MCF 10A (cell line): ENCODE measurements around the gene SEMA3F. TPM values are rescaled to one million over a fixed set of nuclear protein-coding genes. Genes with fewer than 3 reads are reported as not detected.

ENCODE experiments used
- BruUV-seq: library from RNA; stranded (reverse); fragments of 400-500 nt; replicated peaks from 2 replicates; lab custom pipeline; 2021; lab: Mats Ljungman, UMichigan
- CTCF ChIA-PET: fragments of 300-600 bp; sonication (Branson Sonifier 250); formaldehyde crosslinking; extraction: SDS; loops from one replicate; lab custom pipeline; 2021; ENCODE audit warnings: antibody characterized with exemption, inconsistent platforms; lab: Yijun Ruan, JAX
- POLR2A ChIA-PET: fragments of 300-600, 350-650 bp; sonication (Branson Sonifier 250); formaldehyde crosslinking; extraction: SDS; loops from one replicate; lab custom pipeline; 2020; ENCODE audit warnings: antibody characterized with exemption, inconsistent platforms; lab: Yijun Ruan, JAX
- DNase-seq: peaks from one replicate; pipeline ENCODE4 v3.0.0-alpha.2; 2018; ENCODE audit not compliant: unreplicated experiment
- H3K27ac Mint-ChIP-seq: one replicate; pipeline ENCODE4 v1.8.0; 2022; ENCODE audit warnings: mild to moderate bottlenecking, low read depth, mixed read lengths; ENCODE audit not compliant: unreplicated experiment
- H3K27me3 Mint-ChIP-seq: one replicate; pipeline ENCODE4 v1.8.0; 2022; ENCODE audit warnings: mixed read lengths; ENCODE audit not compliant: insufficient read depth, unreplicated experiment
- H3K36me3 Mint-ChIP-seq: one replicate; pipeline ENCODE4 v1.8.0; 2022; ENCODE audit warnings: mild to moderate bottlenecking, moderate library complexity, mixed read lengths; ENCODE audit not compliant: insufficient read depth, unreplicated experiment
- H3K4me1 Mint-ChIP-seq: one replicate; pipeline ENCODE4 v1.8.0; 2022; ENCODE audit warnings: mixed read lengths; ENCODE audit not compliant: insufficient read depth, unreplicated experiment
- H3K4me3 Mint-ChIP-seq: one replicate; pipeline ENCODE4 v1.8.0; 2022; ENCODE audit warnings: mild to moderate bottlenecking, moderate library complexity, mixed read lengths; ENCODE audit not compliant: unreplicated experiment
- H3K9me3 Mint-ChIP-seq: one replicate; pipeline ENCODE4 v1.8.0; 2022; ENCODE audit warnings: mixed read lengths; ENCODE audit not compliant: unreplicated experiment
- CTCF ChIP-seq: fragments of 200-600 bp; IDR thresholded peaks from one replicate; pipeline ENCODE4 v1.8.0; 2022; ENCODE audit warnings: antibody characterized with exemption, mild to moderate bottlenecking; ENCODE audit not compliant: unreplicated experiment
- intact Hi-C: fragments of 100-400 bp; cut with micrococcal nuclease; formaldehyde crosslinking; loops from 2 replicates; pipeline ENCODE4 v1.14.1; 2022
- total RNA-seq: library from RNA; stranded (reverse); gene quantifications from 2 replicates; pipeline ENCODE4 v1.2.3, GENCODE V29; 2022

Gene SEMA3F
- total RNA-seq, 1 experiment from 2014 or later, result 34.6 TPM

- Mint-ChIP-seq H3K4me3 (peak overlapping the region; percentile 57), H3K36me3 (peaks cover 29% of the 10 kb centered on the region)
- intact Hi-C loops, result no loop called here
Measured at GRCh38 chr3:50164984-50165909, 10.1 kb downstream of the SEMA3F start.

GRCh38 chr3:50165910-50166538 is 10.9 kb downstream of the SEMA3F start:
- Mint-ChIP-seq H3K27ac (peak overlapping the region; percentile 82), H3K4me3 (peak overlapping the region; percentile 41), H3K27me3 (no peaks in the 10 kb centered on the region)

More at GRCh38 chr3:50164984-50165909, 10.1 kb downstream of the SEMA3F start:
- H3K27me3 Mint-ChIP-seq, result no peaks in the 10 kb centered on the region
- ChIA-PET POLR2A (interaction anchor here (0.5 to 3.1 kb wide), 14 partner anchors 7 to 1334 kb away, joined by 3 to 44 read pairs (median 4); partner anchors contain the start of gene DCAF1), CTCF (interaction anchor here (0.6 to 3.9 kb wide), 10 partner anchors 8 to 82 kb away, joined by 3 to 23 read pairs (median 4); no protein-coding TSS in a partner anchor)
- TF ChIP-seq CTCF, result no peak
- no peaks in the 10 kb centered on the region for H3K9me3 Mint-ChIP-seq
- DNase-seq, result peak; percentile 53
- H3K4me1 Mint-ChIP-seq, result peaks cover 77% of the 10 kb centered on the region
- BruUV-seq, result no TSS peak
- peak overlapping the region; percentile 82 for H3K27ac Mint-ChIP-seq

GRCh38 chr3:50166620-50167019 is 11.5 kb downstream of the SEMA3F start:
- peaks cover 15% of the 10 kb centered on the region for H3K36me3 Mint-ChIP-seq
- ChIA-PET CTCF (interaction anchor here (1.0 kb wide), 1 partner anchor 24 kb away, joined by 3 read pairs; no protein-coding TSS in a partner anchor), POLR2A (interaction anchor here (1.4 to 2.3 kb wide), 3 partner anchors 9 to 16 kb away, joined by 5 to 15 read pairs (median 12); no protein-coding TSS in a partner anchor)
- no peaks in the 10 kb centered on the region for H3K27me3 Mint-ChIP-seq
- peak overlapping the region; percentile 39 for H3K4me3 Mint-ChIP-seq
- H3K9me3 Mint-ChIP-seq, result no peaks in the 10 kb centered on the region
- peaks cover 76% of the 10 kb centered on the region for H3K4me1 Mint-ChIP-seq
- peak overlapping the region; percentile 82 for H3K27ac Mint-ChIP-seq
- intact Hi-C loops, result no loop called here
- DNase-seq, result no peak
- no TSS peak for BruUV-seq
- no peak for TF ChIP-seq CTCF

More at GRCh38 chr3:50165910-50166538, 10.9 kb downstream of the SEMA3F start:
- no TSS peak for BruUV-seq
- no peak for TF ChIP-seq CTCF
- H3K4me1 Mint-ChIP-seq, result peaks cover 82% of the 10 kb centered on the region
- peaks cover 21% of the 10 kb centered on the region for H3K36me3 Mint-ChIP-seq
- no peaks in the 10 kb centered on the region for H3K9me3 Mint-ChIP-seq
- POLR2A ChIA-PET, result interaction anchor here (0.5 to 3.1 kb wide), 10 partner anchors 8 to 266 kb away, joined by 3 to 44 read pairs (median 4); no protein-coding TSS in a partner anchor
- no peak for DNase-seq
- CTCF ChIA-PET, result interaction anchor here (0.9 to 3.9 kb wide), 3 partner anchors 14 to 45 kb away, joined by 3 to 23 read pairs (median 13); no protein-coding TSS in a partner anchor
- intact Hi-C loops, result no loop called here
